Naive thymus-derived CD4-positive, alpha-beta T cell (primary cell): Measurements from ENCODE around the gene KIAA0930. TPM values are rescaled to one million over a fixed set of nuclear protein-coding genes. Genes with fewer than 3 reads are reported as not detected.

Experiments
- ATAC-seq: fragments of 150-1000 bp; cut with Tn5 transposase; 2 replicates; pipeline ENCODE4 v1.10.0; 2021; ENCODE audit warnings: mild to moderate bottlenecking, moderate library complexity
- CTCF ChIA-PET: fragments of 350-600 bp; sonication (Branson Sonifier 250); formaldehyde crosslinking; loops from one replicate; lab custom pipeline; 2021; ENCODE audit warnings: antibody characterized with exemption; lab: Charles Lee
- POLR2A ChIA-PET: fragments of 350-600 bp; sonication (Branson Sonifier 250); formaldehyde crosslinking; loops from one replicate; lab custom pipeline; 2021; ENCODE audit warnings: antibody characterized with exemption, inconsistent platforms; lab: Charles Lee
- DNase-seq, 9 donors: peaks; one replicate each; pipeline versions ENCODE4 v3.0.0 to v3.0.0-alpha.2; 2020 to 2022; ENCODE audit warnings: mixed read lengths in 1 of 9
- H3K27ac ChIP-seq: one replicate; pipeline ENCODE4 v1.7.0; 2013; ENCODE audit warnings: mild to moderate bottlenecking, low read depth, low read length, moderate library complexity
- H3K27me3 ChIP-seq, 2 donors: one replicate each; pipeline ENCODE4 v1.7.0; 2013; ENCODE audit warnings: low read length in 2 of 2, mild to moderate bottlenecking in 2 of 2, moderate library complexity in 2 of 2; ENCODE audit not compliant: control insufficient read depth in 2 of 2, insufficient read depth in 2 of 2
- H3K36me3 ChIP-seq, 3 experiments: 1 replicate in 2 of 3; 2 replicates in 1 of 3; pipeline ENCODE4 v1.7.0; 2013; ENCODE audit warnings: low read length in 3 of 3, mild to moderate bottlenecking in 3 of 3, moderate library complexity in 1 of 3; ENCODE audit not compliant: insufficient read depth in 3 of 3, control insufficient read depth in 2 of 3
- H3K4me1 ChIP-seq, 2 donors: one replicate each; pipeline ENCODE4 v1.7.0; 2013; ENCODE audit warnings: low read length in 2 of 2, mild to moderate bottlenecking in 2 of 2, moderate library complexity in 1 of 2; ENCODE audit not compliant: control insufficient read depth in 2 of 2, insufficient read depth in 2 of 2
- H3K4me3 ChIP-seq: 2 replicates; pipeline ENCODE4 v1.7.0; 2013; ENCODE audit warnings: mild to moderate bottlenecking, low read length
- H3K9me3 ChIP-seq, 3 experiments: 1 replicate in 2 of 3; 2 replicates in 1 of 3; pipeline ENCODE4 v1.7.0; 2013; ENCODE audit warnings: low read length in 3 of 3; ENCODE audit not compliant: control insufficient read depth in 2 of 3
- H3K27ac Mint-ChIP-seq, 9 donors: one replicate each; pipeline ENCODE4 v1.8.0; 2020 to 2022; ENCODE audit warnings: mixed read lengths in 9 of 9, mild to moderate bottlenecking in 8 of 9, moderate library complexity in 5 of 9, inconsistent platforms in 2 of 9
- H3K27me3 Mint-ChIP-seq, 5 donors: one replicate each; pipeline ENCODE4 v1.8.0; 2021 to 2022; ENCODE audit warnings: mixed read lengths in 5 of 5, mild to moderate bottlenecking in 1 of 5
- H3K36me3 Mint-ChIP-seq, 5 donors: one replicate each; pipeline ENCODE4 v1.8.0; 2020 to 2022; ENCODE audit warnings: mixed read lengths in 5 of 5, mild to moderate bottlenecking in 3 of 5, inconsistent platforms in 1 of 5
- H3K4me1 Mint-ChIP-seq, 7 donors: one replicate each; pipeline ENCODE4 v1.8.0; 2020 to 2022; ENCODE audit warnings: mixed read lengths in 7 of 7, mild to moderate bottlenecking in 3 of 7, inconsistent platforms in 1 of 7
- H3K4me3 Mint-ChIP-seq, 10 donors: one replicate each; pipeline ENCODE4 v1.8.0; 2020 to 2022; ENCODE audit warnings: mild to moderate bottlenecking in 10 of 10, mixed read lengths in 10 of 10, moderate library complexity in 6 of 10, inconsistent platforms in 2 of 10
- H3K9me3 Mint-ChIP-seq, 11 donors: one replicate each; pipeline ENCODE4 v1.8.0; 2020 to 2022; ENCODE audit warnings: mixed read lengths in 11 of 11, mild to moderate bottlenecking in 4 of 11, inconsistent platforms in 1 of 11, moderate library complexity in 1 of 11
- intact Hi-C, 2 donors: fragments of 100-400 bp; cut with micrococcal nuclease; formaldehyde crosslinking; loops; one replicate each; pipeline ENCODE4 v1.15.1; 2023
- polyA plus RNA-seq, 2 donors: library from polyadenylated mRNA; unstranded; fragments of 300-500 nt; fragmentation: Illumina TruSeq; gene quantifications; one replicate each; pipeline ENCODE4 v1.2.3, GENCODE V29; 2021
- total RNA-seq, 6 experiments: library from RNA in 5 of 6; stranded (reverse) in 5 of 6; gene quantifications; 1 replicate in 5 of 6; 2 replicates in 1 of 6; pipeline ENCODE4 v1.2.3 and lab custom pipeline; 2021 to 2026

The KIAA0930 gene
- total and polyA plus RNA-seq, 7 experiments from 2014 or later, result 2.3 to 58.2 (median 21.6) TPM

DNA sequence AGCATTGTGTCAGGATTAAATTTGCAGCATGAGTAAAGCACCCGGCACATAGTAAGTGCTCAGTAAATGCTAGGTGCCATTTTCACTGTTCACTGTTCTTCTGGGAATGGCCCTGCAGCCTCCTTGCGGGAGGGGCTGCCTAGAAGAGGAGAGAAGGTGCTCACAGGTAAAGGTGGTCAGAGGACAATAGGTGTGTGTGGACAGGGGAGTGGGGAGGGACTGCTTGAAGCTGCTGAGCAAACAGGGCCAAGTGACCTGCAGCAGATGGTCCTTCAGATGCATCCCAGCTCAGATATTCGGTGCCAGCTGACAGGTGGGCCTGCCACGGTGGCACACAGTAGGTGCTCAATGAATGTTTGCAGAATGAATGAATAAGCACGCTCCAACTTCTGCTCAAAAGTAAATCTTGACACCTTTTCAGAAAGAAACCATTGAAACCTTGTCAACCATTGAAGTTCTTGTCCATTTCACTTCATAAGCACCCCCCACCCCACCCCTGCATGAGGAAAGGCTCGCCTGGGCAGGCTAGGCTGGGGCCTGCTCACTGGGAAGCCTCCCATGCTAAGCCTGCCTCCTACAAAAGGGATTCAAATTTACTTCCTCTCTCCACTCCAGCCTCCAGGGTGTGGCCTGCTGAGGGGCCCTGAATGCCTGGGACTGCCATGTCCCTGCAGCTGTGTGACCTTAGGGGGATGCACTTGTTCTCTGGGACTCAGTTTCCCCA lies 1.6 kb downstream of the KIAA0930 start:
- Mint-ChIP-seq H3K4me1 (peaks cover 18 to 48% (median 39%) of the 10 kb centered on the region in 7 donors), H3K4me3 (peak overlapping the region; percentile 81 to 99 (median 94)), H3K27ac (peak overlapping the region in 5 of 9 donors; percentile 8 to 84 (median 72)), H3K9me3 (no peaks in the 10 kb centered on the region), H3K27me3 (peaks cover 0 to 2% (median 0%) of the 10 kb centered on the region in 5 donors), H3K36me3 (peaks cover 0 to 8% (median 0%) of the 10 kb centered on the region in 5 donors)
- intact Hi-C loops, result no loop called here
- ATAC-seq (no peak), DNase-seq (no peak)
- CTCF ChIA-PET, result no interaction called here
- Histone ChIP-seq H3K4me1 (peaks cover 17% of the 10 kb centered on the region in 2 donors), H3K36me3 (no peaks in the 10 kb centered on the region), H3K27ac (no peak overlapping the region), H3K4me3 (no peak overlapping the region), H3K27me3 (no peaks in the 10 kb centered on the region), H3K9me3 (no peaks in the 10 kb centered on the region)
- POLR2A ChIA-PET, result interaction anchor here (0.5 kb wide), 1 partner anchor 107 kb away, joined by 3 read pairs; no protein-coding TSS in a partner anchor

GRCh38 chr22:45238076-45238956 lies 2.4 kb downstream of the KIAA0930 start:
- Histone ChIP-seq H3K36me3 (no peaks in the 10 kb centered on the region), H3K4me1 (peaks cover 17% of the 10 kb centered on the region in 2 donors), H3K27ac (no peak overlapping the region), H3K27me3 (no peaks in the 10 kb centered on the region), H3K9me3 (no peaks in the 10 kb centered on the region), H3K4me3 (no peak overlapping the region)
- no peaks in the 10 kb centered on the region for H3K9me3 Mint-ChIP-seq
- intact Hi-C loops, result no loop called here
- ATAC-seq (no peak), DNase-seq (no peak)
- peaks cover 0 to 8% (median 0%) of the 10 kb centered on the region in 5 donors for H3K36me3 Mint-ChIP-seq
- peak overlapping the region in 9 of 10 donors; percentile 39 to 99 (median 81) for H3K4me3 Mint-ChIP-seq
- ChIA-PET POLR2A (no interaction called here), CTCF (no interaction called here)
- H3K4me1 Mint-ChIP-seq, result peaks cover 18 to 48% (median 39%) of the 10 kb centered on the region in 7 donors
- H3K27me3 Mint-ChIP-seq, result peaks cover 0 to 2% (median 0%) of the 10 kb centered on the region in 5 donors
- peak overlapping the region in 5 of 9 donors; percentile 10 to 82 (median 43) for H3K27ac Mint-ChIP-seq

DNA sequence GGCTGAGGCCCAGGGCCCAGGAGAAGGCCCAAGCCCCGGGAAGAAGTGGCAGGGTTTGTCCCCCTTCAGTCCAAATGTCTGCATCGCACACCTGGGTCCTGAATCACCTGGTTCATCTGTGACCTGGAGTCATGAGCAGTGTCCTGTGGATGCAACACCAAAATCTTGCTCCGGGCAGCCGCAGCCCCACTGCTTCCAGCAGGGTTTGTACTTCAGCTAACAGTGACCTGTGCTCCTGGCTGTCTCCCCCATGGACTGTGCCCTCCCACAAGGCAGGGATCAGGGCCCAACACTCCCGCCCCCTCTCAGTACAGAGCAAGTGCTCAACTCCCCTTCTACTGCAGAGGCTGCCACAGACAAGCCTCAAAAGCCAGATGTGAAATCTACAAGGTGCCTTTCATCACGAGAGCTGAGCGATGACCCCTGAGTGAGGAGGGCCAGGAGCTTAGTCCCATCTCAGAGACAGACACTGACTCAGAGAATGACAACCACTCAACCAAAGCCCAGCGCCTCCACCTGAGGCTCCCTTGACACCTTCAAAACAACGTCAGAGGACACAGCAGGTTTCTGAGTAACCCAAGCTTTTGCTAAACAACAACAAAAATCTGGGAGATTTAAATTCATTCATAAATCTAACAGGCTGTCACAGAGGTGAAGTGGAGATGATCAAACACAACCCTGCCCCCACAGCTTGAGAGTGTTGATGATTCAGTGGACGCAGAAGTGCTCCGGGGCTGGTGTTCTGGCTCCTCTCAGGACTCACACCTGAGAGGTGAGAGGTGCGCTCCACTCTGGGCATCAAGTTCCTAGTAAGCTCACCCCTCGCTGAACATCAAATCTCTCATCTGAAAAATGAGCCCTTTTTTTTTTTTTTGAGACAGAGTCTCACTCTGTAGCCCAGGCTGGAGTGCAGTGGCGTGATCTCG lies 3.4 kb downstream of the KIAA0930 start:
- ATAC-seq, result no peak
- Mint-ChIP-seq H3K36me3 (peaks cover 0 to 13% (median 0%) of the 10 kb centered on the region in 5 donors), H3K27ac (peak overlapping the region in 1 of 9 donors; percentile 78), H3K9me3 (no peaks in the 10 kb centered on the region), H3K4me3 (peak overlapping the region in 2 of 10 donors; percentile 34 to 39), H3K4me1 (peaks cover 18 to 48% (median 43%) of the 10 kb centered on the region in 7 donors), H3K27me3 (peaks cover 0 to 2% (median 0%) of the 10 kb centered on the region in 5 donors)
- CTCF ChIA-PET, result no interaction called here
- no peaks in the 10 kb centered on the region for H3K9me3 ChIP-seq
- peaks cover 17% of the 10 kb centered on the region in 2 donors for H3K4me1 ChIP-seq
- POLR2A ChIA-PET, result no interaction called here
- no peak for DNase-seq
- no peak overlapping the region for H3K27ac ChIP-seq
- no peak overlapping the region for H3K4me3 ChIP-seq
- intact Hi-C loops, result no loop called here
- no peaks in the 10 kb centered on the region for H3K36me3 ChIP-seq
- no peaks in the 10 kb centered on the region for H3K27me3 ChIP-seq

GRCh38 chr22:45235851-45236342 lies 4.8 kb downstream of the KIAA0930 start:
- Histone ChIP-seq H3K9me3 (no peaks in the 10 kb centered on the region), H3K4me3 (no peak overlapping the region), H3K36me3 (no peaks in the 10 kb centered on the region), H3K27me3 (no peaks in the 10 kb centered on the region), H3K4me1 (peaks cover 9 to 12% of the 10 kb centered on the region in 2 donors), H3K27ac (no peak overlapping the region)
- no peak for DNase-seq
- H3K27ac Mint-ChIP-seq, result peak overlapping the region in 2 of 9 donors; percentile 12 to 70
- intact Hi-C loops, result no loop called here
- H3K36me3 Mint-ChIP-seq, result peaks cover 0 to 13% (median 1%) of the 10 kb centered on the region in 5 donors
- ATAC-seq, result no peak
- H3K27me3 Mint-ChIP-seq, result peaks cover 0 to 2% (median 0%) of the 10 kb centered on the region in 5 donors
- CTCF ChIA-PET, result no interaction called here
- H3K4me1 Mint-ChIP-seq, result peaks cover 15 to 42% (median 34%) of the 10 kb centered on the region in 7 donors
- no peaks in the 10 kb centered on the region for H3K9me3 Mint-ChIP-seq
- POLR2A ChIA-PET, result no interaction called here
- peak overlapping the region in 6 of 10 donors; percentile 12 to 60 (median 46) for H3K4me3 Mint-ChIP-seq

- H3K4me1 Mint-ChIP-seq, result peaks cover 14 to 42% (median 38%) of the 10 kb centered on the region in 7 donors
- Histone ChIP-seq H3K4me1 (peaks cover 9 to 12% of the 10 kb centered on the region in 2 donors), H3K36me3 (no peaks in the 10 kb centered on the region), H3K27me3 (no peaks in the 10 kb centered on the region), H3K9me3 (no peaks in the 10 kb centered on the region), H3K27ac (no peak overlapping the region), H3K4me3 (no peak overlapping the region)
- ATAC-seq (peak; percentile 86), DNase-seq (peak in 4 of 9 donors; percentile 14 to 29 (median 20))
- H3K9me3 Mint-ChIP-seq, result no peaks in the 10 kb centered on the region
- ChIA-PET POLR2A (no interaction called here), CTCF (no interaction called here)
- H3K36me3 Mint-ChIP-seq, result peaks cover 0 to 13% (median 1%) of the 10 kb centered on the region in 5 donors
- intact Hi-C loops, result no loop called here
- peaks cover 0 to 2% (median 0%) of the 10 kb centered on the region in 5 donors for H3K27me3 Mint-ChIP-seq
- peak overlapping the region in 2 of 9 donors; percentile 12 to 70 for H3K27ac Mint-ChIP-seq
- peak overlapping the region in 6 of 10 donors; percentile 12 to 60 (median 46) for H3K4me3 Mint-ChIP-seq
Observed at GRCh38 chr22:45235101-45235777, 5.5 kb downstream of the KIAA0930 start.
